WERI-Rb-1 (cell line): ENCODE measurements around the gene LMO7.

Experiments
- DNase-seq: peaks from one replicate; pipeline ENCODE4 v3.0.0-alpha.2; 2020
- H3K27ac ChIP-seq: fragments of 250-450 bp; sonication (Bioruptor Pico); 2 replicates; pipeline ENCODE4 v1.5.1; 2020; ENCODE audit warnings: mild to moderate bottlenecking, moderate library complexity
- H3K27me3 ChIP-seq: fragments of 250-450 bp; sonication (Bioruptor Pico); 2 replicates; pipeline ENCODE4 v1.5.1; 2021; ENCODE audit warnings: mild to moderate bottlenecking, low read depth, moderate library complexity; ENCODE audit not compliant: insufficient read depth, severe bottlenecking
- H3K36me3 ChIP-seq: fragments of 250-450 bp; sonication (Bioruptor Pico); 2 replicates; pipeline ENCODE4 v1.5.1; 2020; ENCODE audit warnings: mild to moderate bottlenecking, moderate library complexity
- H3K4me3 ChIP-seq: 2 replicates; pipeline ENCODE4 v1.5.1; 2011; ENCODE audit warnings: low read depth, mild to moderate bottlenecking, control low read depth, low read length
- H3K9me3 ChIP-seq: fragments of 250-450 bp; sonication (Bioruptor Pico); 2 replicates; pipeline ENCODE4 v1.5.1; 2021; ENCODE audit warnings: mild to moderate bottlenecking, moderate library complexity; ENCODE audit not compliant: severe bottlenecking
- CTCF ChIP-seq: IDR thresholded peaks from 2 replicates; pipeline ENCODE4 v1.5.1; 2011; ENCODE audit warnings: low read depth, mild to moderate bottlenecking, control low read depth, inconsistent platforms, low read length

Gene LMO7

GRCh38 chr13:75764251-75764925, 128.3 kb downstream of the LMO7 start:
- TF ChIP-seq CTCF = no peak
- Histone ChIP-seq H3K4me3 (no peak overlapping the region), H3K9me3 (no peaks in the 10 kb centered on the region), H3K27me3 (no peaks in the 10 kb centered on the region), H3K36me3 (no peaks in the 10 kb centered on the region), H3K27ac (no peak overlapping the region)
- DNase-seq = no peak

GRCh38 chr13:75764926-75765310, 128.8 kb downstream of the LMO7 start:
- TF ChIP-seq CTCF = no peak
- Histone ChIP-seq H3K9me3 (no peaks in the 10 kb centered on the region), H3K27me3 (no peaks in the 10 kb centered on the region), H3K36me3 (no peaks in the 10 kb centered on the region), H3K27ac (no peak overlapping the region), H3K4me3 (no peak overlapping the region)
- no peak for DNase-seq

- DNase-seq = no peak
- Histone ChIP-seq H3K27ac (no peak overlapping the region), H3K9me3 (no peaks in the 10 kb centered on the region), H3K27me3 (no peaks in the 10 kb centered on the region), H3K36me3 (no peaks in the 10 kb centered on the region), H3K4me3 (no peak overlapping the region)
- TF ChIP-seq CTCF = no peak
Observed at GRCh38 chr13:75766636-75767035, 130.5 kb downstream of the LMO7 start.

GRCh38 chr13:75769141-75769905, 133.2 kb downstream of the LMO7 start:
- Histone ChIP-seq H3K4me3 (no peak overlapping the region), H3K36me3 (no peaks in the 10 kb centered on the region), H3K27ac (no peak overlapping the region), H3K9me3 (no peaks in the 10 kb centered on the region), H3K27me3 (no peaks in the 10 kb centered on the region)
- TF ChIP-seq CTCF = no peak
- DNase-seq = no peak

GRCh38 chr13:75770164-75770563, 134.0 kb downstream of the LMO7 start:
- no peak for TF ChIP-seq CTCF
- Histone ChIP-seq H3K27ac (no peak overlapping the region), H3K36me3 (no peaks in the 10 kb centered on the region), H3K9me3 (no peaks in the 10 kb centered on the region), H3K4me3 (no peak overlapping the region), H3K27me3 (no peaks in the 10 kb centered on the region)
- DNase-seq = no peak
